ENCODE measurements around the gene EPHA1.

DNA sequence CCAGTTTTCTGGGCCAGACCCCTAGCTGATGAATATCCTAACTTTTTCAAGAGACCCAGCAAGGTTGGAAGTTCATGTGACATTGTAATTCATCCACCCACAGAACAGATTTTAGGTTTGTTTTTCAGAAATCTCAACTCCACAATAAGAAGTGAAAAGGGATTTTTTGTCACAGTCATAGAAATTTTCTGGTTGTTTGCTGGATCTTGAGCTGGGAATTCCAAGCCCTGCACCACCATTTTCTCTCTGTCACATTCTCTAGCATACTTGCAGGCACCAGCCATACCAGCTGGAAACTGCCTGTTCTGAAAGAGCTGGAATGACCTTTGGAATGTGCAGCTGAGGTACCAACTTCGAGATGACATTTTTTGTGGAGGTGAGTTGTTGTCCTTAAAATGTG lies 43.1 kb upstream of the EPHA1 start:
- no peak for TF ChIP-seq CTCF (IDR thresholded peaks at IDR 0.05)
- TF ChIP-seq ZFX (IDR thresholded peaks at IDR 0.05; ENCODE audit: borderline replicate concordance) = no peak
